GM19035 (cell line): ENCODE results near the gene PTHLH.

ENCODE experiments used
- ATAC-seq: cut with Tn5 transposase; IDR thresholded peaks from one replicate; pipeline ENCODE4 v1.9.1; 2021; ENCODE audit not compliant: unreplicated experiment

Gene PTHLH

DNA sequence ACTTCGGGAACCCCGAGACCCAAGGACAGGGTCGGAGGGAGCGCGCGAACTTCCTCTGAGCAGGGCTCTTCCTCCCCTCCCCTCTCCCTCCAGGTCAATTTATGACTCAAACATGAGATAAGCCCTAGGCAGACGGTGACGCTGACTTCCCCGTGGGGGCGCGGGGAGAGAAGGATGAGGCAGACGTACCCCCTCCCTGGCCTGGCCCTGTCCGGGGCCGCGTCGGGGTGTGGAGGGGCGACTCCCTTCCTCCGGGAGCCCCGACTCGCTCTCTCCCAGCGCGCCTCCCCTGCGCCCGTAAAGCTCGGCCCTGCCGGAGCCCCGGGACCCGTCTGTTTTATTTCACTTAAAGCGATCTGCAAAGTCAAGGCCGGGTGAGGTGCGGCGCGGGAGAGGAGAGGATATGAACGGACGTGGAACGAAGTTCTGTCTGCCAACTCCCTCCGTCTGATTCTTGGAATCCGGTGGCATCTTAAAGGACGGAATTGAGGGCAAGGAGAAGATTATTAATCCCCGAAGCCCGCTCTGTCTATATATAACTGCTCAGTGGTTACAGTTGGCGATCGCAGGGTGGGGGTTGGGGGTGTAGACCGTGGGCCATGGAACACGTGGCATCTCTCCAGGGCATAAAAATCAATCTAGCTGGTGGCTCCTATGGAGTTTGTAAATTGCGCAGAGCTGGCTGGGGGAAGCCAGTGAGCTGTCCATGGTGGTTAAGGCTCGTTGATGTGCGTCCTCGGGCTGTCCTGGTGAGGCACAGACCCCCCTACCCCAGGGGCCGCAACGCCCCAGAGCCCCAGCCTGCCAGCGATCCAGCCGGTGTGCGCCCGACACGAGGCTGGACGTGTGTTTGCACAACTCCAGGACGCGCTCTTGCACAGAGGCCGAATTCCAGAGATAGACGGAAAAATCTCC, 2.9 kb upstream of the PTHLH start:
- no peak for ATAC-seq

DNA sequence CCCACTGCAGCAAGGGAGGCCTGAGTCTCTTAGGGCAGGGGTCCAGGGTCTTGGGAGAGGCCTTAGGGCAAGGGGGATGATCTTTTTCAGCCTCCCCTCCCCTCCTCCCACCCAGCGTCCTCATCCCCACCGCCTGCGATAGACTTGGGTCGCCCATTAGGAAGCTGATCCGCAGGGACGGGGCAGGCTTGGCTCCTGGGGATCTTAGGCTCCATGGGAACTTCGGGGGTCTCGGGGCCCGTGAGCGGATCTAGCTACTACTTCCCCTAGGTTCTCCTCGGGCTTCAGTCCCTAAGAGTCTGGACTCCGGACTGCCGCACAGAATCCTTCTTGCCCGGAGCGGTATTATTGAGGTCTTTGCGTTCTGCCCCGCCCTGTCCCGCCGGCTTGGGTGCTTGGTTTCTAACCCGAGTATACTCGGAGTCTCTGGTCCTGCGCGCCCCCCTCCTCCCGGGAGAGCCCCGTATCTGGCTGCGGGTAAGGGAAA, 2.2 kb upstream of the PTHLH start:
- no peak for ATAC-seq

DNA sequence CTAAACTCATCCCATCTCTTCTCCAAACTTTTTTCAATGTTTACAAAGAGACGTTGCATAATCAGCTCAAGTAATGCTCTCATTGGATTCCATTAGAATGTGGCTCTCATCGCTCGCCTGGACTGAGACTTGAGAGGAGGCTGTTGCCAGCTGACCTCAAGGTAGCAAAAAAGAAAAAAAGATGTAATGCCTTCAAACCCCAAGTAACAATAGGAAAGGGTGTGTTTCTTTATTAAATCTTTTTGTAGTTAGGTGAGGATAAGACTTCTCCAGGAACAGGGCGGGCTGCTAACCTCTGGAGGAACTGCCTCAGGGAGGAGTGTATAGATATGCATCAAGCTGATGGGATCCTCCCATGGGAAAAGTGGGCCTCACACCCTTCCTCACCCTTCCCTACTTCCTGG, 956 bp upstream of the PTHLH start:
- no peak for ATAC-seq

DNA sequence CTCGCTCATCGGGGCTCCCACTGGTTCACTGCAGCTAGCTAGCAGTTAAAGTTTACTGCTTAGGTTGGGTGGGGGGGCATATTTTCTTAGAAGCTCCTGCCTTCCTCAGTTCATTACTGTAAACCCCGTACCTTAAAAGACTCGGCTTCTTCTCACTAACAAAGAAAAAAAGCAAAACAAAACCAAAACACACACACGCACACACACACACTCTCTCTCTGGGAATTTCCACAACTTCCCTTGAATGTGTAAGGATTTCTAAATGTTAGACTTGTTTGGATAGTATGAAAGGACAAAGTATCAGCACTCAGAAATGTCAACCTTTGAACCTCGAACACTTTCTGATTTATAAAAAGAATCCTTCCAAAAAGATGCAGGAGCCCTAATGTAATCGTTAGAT, 927 bp downstream of the PTHLH start:
- ATAC-seq: no peak

DNA sequence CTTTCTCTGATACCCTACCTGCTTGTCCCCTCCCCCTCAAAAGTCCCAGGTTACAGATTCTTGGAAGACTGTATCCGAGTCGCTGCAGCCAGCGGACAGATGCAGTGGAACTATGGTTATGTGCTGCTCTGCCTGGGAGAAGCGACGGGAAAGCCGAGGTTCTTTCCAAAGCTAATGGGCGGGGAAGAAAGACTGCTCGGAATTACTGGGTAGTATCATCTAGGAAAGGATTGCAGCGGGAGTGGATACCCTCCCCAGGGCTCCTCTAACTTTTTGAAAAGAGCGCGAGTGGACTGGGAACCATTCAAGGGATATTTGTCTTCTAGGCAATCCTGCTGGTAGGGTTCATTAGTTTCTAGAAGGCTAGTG, 1.4 kb downstream of the PTHLH start:
- no peak for ATAC-seq

DNA sequence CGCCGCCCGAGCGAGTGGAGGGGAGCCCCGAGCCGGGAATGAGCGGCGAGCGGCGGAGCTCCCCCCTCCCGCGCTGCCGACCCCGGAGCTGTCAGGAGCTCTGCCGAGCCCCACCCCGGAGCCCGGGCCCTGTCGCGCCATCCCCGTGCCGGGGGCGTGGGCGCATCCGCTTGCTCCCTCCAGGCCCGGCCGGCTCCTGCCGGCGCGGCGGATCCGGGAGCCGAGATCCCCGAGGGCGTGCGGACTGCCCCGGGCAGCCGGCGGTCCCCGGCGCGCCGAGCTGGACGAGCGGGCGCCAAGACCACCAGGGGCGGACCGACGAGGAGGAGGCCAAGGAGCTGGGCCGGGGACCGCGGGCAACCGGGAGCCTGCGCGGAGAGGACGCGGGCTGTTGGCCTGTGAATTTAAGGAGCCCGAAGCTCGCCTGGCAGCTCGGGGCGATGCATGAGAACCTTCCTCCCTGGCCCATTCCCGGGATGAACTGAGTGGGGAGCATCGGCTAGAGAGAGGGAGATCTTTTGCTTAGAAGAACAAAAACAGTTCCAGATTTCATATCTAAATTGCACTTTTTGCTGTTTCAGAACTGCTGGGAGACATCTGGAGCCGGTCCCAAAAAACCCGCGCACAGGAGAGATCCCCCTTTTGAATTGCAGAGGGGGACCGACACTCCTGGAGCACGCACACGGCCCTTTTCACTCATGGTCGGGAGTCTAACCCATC, 2.0 kb downstream of the PTHLH start:
- ATAC-seq: peak; percentile 8

DNA sequence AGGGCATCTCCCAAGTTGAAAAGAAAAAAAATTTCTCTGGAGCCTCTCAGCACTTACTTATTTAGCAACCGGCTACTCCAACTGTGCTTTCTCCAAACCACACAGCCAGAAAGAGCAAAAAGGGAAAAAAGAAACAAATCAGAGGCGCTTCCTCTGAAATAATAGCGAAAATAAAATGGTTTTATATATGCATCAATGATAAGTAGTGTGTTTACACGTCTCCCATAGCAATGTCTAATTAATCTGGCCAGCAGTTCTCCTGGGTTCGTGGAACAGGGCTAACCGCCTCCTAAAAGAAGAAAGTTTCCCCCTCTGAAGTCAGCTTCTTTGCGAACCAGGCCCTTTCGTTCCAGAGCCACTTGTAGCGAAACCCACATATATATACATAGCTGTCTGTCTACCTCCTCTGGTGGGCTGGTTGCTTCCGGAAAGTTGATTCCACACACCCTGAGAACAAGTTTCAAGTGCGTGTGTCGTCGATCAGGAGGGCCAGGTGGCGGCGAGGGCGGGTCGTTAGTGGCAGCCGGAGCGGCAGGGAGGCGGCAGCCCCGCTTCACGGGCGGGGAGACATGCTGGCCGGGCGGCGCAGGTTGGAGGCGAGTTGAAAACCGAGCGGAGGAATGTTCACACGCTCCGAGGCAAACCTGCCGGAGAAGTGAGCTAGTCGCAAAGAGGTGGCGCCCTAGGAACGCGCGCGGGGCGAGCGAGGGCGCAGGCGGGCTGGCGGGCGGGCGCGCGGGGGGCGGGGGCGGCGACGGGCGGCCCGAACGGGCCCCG, 2.7 kb downstream of the PTHLH start:
- peak; percentile 81 for ATAC-seq

DNA sequence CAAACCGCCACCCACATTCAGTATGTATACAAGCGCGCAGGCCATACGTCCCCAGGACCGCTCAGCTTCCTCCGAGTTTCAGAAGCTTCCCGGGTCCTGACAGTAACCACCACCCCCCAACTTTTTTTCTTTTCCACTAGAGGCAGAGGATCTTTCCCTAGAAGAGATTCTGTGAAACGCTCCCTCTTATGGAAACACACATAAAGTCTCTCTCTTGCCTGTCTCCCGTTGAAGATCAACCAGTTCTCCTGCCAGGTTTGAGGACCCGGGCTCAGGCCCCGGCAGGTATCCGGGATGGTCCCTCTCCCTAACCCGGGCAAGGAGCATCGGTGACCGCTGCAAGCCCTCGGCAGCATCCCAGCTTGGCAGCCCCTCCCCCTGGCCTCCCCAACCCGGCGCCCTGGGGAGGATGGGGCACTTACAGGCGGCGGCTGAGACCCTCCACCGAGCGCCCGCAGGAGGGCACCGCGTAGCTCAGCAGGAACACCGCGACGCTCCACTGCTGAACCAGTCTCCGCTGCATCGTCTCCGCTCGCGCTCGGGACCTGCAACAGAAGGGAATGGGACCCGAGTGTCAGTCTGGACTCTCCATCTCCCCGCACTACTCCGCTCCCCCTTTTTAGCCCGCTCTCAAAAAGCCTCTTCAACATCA, 3.4 kb downstream of the PTHLH start:
- no peak for ATAC-seq

DNA sequence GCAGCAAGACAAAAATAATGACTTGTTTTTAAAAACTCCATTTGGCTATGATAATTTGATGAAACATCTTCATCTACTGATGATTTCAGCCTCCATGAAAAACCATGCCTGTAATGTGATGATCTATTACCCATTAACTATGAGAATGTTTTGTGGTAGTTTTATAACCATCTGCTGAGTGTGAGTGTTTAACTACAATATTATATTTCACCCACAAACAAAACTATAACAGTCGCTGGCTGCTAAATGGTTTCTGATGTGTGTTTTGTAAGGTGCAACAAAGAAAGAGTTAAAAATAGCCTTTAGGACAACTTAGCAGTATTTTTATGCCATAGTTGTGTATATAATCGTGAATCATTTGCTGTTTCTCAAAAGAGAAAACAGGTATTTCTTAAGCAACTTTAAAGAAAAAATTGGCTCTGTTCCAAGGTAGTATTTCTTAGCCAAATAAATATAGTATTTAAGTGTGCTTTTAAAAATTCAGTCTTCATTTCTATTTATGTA, 4.9 kb downstream of the PTHLH start:
- ATAC-seq: no peak

DNA sequence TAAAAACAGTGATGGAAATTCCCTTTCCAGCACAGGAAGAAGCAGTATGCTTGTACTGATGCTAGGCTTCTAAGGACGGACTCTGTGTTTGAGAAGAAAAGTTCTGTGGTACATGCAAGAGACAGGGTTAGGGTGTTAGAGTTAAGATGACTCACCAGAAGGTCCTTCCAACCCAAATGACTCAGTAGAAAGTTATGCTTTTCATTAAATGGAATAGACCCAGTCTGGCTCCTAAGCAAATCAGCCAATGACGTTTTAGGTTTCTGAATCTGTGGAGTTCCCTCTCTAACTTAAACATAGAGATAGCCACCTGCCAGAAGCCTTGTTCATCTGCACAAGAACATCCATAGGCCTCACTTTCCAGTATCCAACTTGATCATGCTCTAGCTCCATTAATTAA, 5.7 kb downstream of the PTHLH start:
- no peak for ATAC-seq

DNA sequence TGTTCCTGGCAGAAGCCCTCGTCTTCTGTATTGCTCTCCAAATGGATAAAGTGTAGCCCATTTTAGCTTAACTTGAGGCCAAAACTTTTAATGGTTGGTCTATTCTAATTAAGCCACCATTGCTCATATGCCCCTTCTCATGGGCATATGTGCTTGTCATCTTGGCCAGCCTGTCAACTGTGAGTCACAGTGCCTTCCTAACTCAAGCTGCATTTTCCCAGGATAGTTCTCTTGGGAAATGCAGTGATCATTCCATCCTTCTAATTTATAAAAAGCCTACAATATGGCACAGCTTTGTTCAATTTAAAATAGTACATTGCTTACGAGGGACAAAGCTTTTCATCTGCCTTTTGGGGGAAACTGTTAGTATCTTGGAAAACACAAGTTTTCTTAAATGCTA, 6.6 kb downstream of the PTHLH start:
- ATAC-seq: no peak

DNA sequence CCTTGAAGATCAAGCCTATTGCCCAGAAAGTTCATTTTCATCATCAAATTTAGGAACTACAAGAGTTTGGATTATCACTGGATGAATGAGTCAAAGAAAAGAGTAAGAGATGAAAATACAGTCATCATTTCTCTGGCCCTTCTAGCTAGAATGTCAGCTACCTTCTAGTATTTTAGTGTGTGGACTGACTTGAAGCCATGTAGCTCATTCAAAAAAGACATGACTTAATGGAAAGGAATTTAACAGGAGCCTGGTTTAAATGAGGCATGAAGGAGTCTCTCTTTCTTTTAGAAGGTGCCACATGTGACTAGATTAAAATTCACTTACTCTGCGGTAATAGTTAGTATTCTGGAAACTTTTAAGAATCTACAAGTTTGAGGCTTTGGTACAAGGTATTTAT, 7.1 kb downstream of the PTHLH start:
- no peak for ATAC-seq

DNA sequence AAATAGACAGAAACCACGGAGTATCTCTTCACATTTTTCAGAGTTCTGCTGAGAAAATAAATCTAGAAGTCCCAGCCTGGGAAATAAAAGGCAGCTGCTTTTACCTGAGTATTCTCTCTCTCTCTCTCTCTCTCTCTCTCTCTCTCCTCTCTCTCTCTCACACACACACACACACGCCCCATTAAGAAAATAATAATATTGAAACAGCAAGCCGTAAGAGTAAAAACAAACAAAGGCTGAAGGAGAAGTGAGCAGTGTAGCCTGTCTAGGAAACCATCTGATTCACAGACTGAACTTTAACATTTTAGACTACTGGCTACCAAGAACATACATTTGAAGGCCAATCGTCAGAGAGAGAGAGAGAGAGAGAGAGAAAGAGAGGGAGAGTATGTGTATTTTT, 8.4 kb downstream of the PTHLH start:
- ATAC-seq: no peak

DNA sequence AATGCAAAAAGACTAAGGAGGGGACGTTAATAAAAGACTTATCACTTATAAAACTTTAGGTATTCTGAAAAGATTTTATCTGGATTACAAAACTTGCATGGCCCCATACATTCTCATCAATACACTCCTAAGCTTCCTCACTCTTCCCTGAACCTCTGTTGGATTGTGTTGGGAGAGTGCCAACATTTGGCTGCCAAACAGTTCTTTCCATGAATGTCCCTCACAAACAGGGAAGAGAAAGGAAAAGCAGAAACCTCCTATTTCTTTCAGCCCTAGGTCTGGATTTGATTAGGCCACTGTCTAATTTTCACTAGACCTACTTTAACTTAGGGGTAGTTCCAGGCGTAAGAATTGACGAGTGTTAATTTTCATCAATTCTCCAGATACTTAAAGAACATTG, 11.7 kb downstream of the PTHLH start:
- ATAC-seq: no peak

DNA sequence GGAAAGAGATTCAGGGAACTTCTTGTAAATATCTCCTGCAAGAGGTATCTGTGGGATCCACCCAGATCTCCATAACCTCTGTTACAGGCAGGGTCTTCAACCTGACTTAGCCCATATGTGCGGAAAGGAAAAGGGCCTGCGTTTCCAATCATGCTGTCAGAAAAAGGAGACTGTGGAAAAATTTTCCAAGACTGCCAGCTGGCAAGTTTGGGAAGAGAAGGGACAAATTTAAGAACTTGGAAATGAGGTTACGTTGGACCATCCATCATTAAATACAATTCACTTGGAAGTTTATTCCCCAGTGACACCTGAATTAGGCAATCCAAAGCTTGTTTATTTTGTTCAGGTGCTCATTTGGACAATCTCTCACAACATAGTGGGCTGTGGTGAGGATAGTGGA, 13.9 kb downstream of the PTHLH start:
- no peak for ATAC-seq

DNA sequence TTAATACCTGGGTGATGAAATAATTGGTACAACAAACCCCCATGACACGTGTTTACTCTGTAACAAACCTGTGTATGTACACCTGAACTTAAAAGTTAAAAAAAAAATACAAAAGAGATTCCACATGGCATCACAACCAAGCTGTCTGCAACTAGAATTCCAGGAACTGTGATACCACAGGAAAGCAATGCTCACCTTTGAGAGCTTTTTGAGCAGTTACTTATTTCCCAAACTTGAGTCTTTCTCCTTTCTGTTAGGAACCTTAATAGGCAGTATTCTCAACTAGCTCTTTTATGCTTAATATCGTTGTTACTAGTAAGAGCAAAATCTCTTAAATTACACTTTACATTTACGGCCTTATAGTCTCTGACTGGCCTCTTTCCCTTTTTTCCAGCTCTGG, 15.2 kb downstream of the PTHLH start:
- no peak for ATAC-seq

DNA sequence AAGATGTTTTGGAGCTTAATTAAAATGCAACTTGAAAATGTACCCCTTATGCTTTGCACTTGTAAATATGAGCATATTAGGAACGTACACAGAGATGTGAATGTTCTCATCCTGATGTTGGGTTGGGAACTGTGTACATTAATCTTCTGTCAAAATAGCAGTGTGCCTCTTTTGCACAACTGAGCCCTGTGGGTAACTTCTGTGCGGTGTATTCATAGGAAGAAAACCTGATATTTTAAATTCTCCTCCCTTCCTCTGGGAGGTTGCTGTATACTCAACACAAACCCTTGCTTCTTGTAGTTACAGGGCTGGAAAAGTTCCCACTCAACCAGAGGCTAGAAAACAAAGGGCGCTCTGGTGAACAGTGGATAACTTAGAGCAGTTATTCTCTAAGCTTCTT, 18.7 kb downstream of the PTHLH start:
- ATAC-seq: no peak

DNA sequence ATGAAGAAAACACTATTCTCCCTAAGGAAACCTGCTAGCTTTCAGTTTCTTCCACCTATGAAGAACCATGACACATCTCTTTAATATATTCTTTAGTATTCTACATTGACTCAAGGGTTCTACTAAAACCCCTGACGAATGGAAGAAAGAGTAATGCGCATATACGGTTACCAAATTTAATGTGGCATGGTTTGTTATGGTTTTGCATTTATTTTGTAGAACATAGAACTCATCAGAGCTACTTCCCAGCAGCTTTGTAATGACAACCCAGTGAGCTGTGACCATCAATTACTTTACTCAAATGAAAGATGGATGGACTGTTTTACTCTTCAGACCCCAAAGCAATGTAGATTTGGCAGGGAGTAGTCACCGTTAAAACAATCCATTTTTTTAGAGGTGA, 19.2 kb downstream of the PTHLH start:
- no peak for ATAC-seq

DNA sequence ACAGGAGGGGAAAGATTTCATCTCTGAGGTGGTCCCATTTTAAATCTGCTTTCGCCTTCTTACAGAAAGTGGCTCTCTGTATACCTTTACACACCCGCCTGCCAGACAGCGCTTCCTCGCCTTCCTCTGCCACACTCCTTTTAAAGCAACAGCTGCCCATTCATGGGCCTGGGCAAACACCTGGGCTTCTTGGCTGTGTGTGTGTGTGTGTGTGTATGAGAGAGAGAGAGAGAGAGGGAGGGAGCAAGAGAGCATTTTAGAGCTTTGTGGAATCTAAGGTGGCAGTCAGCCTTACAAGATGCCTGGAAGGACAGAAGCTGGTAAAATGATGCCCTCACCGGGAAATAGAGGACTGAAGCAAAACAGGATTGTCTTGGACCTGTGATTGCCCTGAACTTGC, 20.0 kb downstream of the PTHLH start:
- ATAC-seq: no peak

DNA sequence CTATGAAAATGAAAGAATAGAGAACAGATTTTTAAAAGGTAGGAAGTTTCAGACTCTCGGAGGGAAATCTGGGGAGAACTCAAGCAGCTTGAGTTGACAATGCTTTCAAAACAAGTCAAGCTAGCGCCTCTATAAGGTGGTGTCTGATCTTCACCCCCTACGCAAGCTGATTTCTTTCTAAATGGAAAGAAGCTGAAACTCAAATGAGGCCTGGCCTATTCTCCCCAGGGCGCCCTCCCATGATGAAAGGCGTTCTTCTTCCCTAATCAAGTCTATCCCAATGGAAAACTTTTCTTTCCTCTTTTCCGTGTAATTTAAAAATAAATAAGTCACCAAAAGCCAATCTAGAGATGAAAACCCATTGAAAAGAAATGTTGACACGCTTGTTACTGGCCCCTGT, 20.6 kb downstream of the PTHLH start:
- ATAC-seq: no peak

DNA sequence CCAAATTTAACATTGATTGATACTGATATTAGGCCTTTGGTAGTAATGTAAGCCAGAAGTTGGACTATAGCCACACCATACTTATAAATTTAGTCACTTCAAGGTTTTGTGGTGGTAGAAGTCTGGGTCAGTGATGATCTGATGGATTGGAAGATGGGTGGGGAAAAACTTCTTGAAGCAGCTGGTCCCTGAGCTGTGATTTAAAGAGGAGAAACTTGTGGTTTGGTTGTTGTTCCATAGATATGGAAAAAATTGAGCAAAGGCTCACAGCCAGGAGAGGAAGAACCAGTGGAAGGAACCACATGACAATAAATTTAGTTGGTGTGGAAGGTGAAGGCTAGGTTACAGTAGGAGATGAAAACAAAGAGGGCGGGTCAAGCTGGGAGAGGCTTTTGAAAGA, 26.1 kb downstream of the PTHLH start:
- no peak for ATAC-seq
